Non-pigmented ciliary epithelial cell (primary cell): ENCODE data around the gene PPM1D.
A peak's percentile ranks its signal among the peaks of the same experiment; 100 is the strongest.
"Not testable (repeated sequence)": the region's sequence is repeated elsewhere in the genome, so short reads cannot be mapped to it uniquely, and the experiment has no call there.

Experiments
- DNase-seq: peaks from one replicate; pipeline ENCODE4 v3.0.0-alpha.2; 2010; ENCODE audit warnings: low read depth

The PPM1D gene

GRCh38 chr17:60593441-60594036, 6.5 kb upstream of the PPM1D start:
- DNase-seq = not testable (repeated sequence)

- not testable (repeated sequence) for DNase-seq
These were observed 5.8 kb upstream of the PPM1D start for GRCh38 chr17:60594170-60594569.

GRCh38 chr17:60594734-60595133, 5.3 kb upstream of the PPM1D start:
- DNase-seq = no peak

- DNase-seq = no peak
These were observed 2.7 kb upstream of the PPM1D start for GRCh38 chr17:60597297-60597696.

GRCh38 chr17:60598001-60598736, 1.8 kb upstream of the PPM1D start:
- no peak for DNase-seq

GRCh38 chr17:60599220-60599619, 773 bp upstream of the PPM1D start:
- DNase-seq = no peak

- peak; percentile 66 for DNase-seq
These were observed 775 bp downstream of the PPM1D start for GRCh38 chr17:60600490-60601446.

- DNase-seq = peak; percentile 46
These were observed 1.7 kb downstream of the PPM1D start for GRCh38 chr17:60601447-60602384.

GRCh38 chr17:60602385-60602742, 2.4 kb downstream of the PPM1D start:
- DNase-seq = no peak

- no peak for DNase-seq
These were observed 2.9 kb downstream of the PPM1D start for GRCh38 chr17:60602871-60603270.

GRCh38 chr17:60603477-60603876, 3.5 kb downstream of the PPM1D start:
- DNase-seq = not testable (repeated sequence)

GRCh38 chr17:60604686-60605334, 4.8 kb downstream of the PPM1D start:
- no peak for DNase-seq

- DNase-seq = no peak
These were observed 6.0 kb downstream of the PPM1D start for GRCh38 chr17:60606036-60606435.

- DNase-seq = no peak
These were observed 10.5 kb downstream of the PPM1D start for GRCh38 chr17:60610473-60610872.

- not testable (repeated sequence) for DNase-seq
These were observed 11.3 kb downstream of the PPM1D start for GRCh38 chr17:60611321-60611720.

- DNase-seq = no peak
These were observed 13.3 kb downstream of the PPM1D start for GRCh38 chr17:60613325-60613724.

GRCh38 chr17:60613796-60614195, 13.8 kb downstream of the PPM1D start:
- DNase-seq = not testable (repeated sequence)

- not testable (repeated sequence) for DNase-seq
These were observed 14.3 kb downstream of the PPM1D start for GRCh38 chr17:60614247-60614646.

GRCh38 chr17:60615108-60615507, 15.1 kb downstream of the PPM1D start:
- DNase-seq = no peak

- no peak for DNase-seq
These were observed 15.8 kb downstream of the PPM1D start for GRCh38 chr17:60615840-60616239.

GRCh38 chr17:60618080-60618479, 18.1 kb downstream of the PPM1D start:
- no peak for DNase-seq
